K562 (cell line): ENCODE results near the gene SOX30.
A peak's percentile ranks its signal among the peaks of the same experiment; 100 is the strongest.

Source experiments
- EP300 ChIP-seq: IDR thresholded peaks from 2 replicates; pipeline ENCODE4 v1.6.1; 2012; ENCODE audit warnings: low read length, improper control_type of control experiment
- FOXM1 ChIP-seq, 2 experiments: fragments of 450-650 bp in 1 of 2; sonication (generic) in 1 of 2; formaldehyde crosslinking in 1 of 2; IDR thresholded peaks; 2 replicates each; pipeline versions ENCODE4 v1.6.1 to v1.9.0; 2017 to 2022; ENCODE audit warnings: low read depth in 2 of 2, mild to moderate bottlenecking in 2 of 2, missing genetic modification reagents in 1 of 2, moderate library complexity in 1 of 2
- GABPA ChIP-seq: fragments of 200-800 bp; sonication (Bioruptor generic); conservative IDR thresholded peaks from 2 replicates; pipeline ENCODE4 v1.6.1; 2016; ENCODE audit warnings: low read depth, missing genetic modification characterization, missing compliant biosample characterization

DNA sequence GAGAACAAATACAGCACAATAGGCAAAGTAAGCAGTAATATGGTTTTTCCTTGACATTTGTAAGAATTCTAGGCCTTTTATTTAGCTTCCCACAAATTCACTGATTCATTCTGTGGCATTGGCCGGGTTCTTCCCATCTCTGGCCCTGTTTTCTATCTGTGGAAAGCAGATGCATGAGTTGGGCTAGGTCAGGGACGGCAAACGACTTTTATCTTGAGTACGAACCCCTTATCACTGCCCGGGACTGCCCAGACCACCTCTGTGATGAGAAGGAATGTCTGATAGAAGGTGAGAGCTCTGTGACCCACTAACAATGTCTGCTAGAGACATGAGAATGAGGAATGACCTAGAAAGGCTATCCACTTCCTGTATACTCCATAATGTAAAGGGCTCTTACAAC, 41.2 kb downstream of the SOX30 start:
- TF ChIP-seq GABPA (no peak), EP300 (peak; percentile 94), FOXM1 (IDR thresholded peaks at IDR 0.05; ENCODE audit: low read depth) (peak; percentile 90), FOXM1 (CRISPR knock-in tag; IDR thresholded peaks at IDR 0.05; ENCODE audit: low read depth) (no peak)
